Neural cell (in vitro differentiated cells): ENCODE results near the gene MED29. TPM values are rescaled to one million over a fixed set of nuclear protein-coding genes. Genes with fewer than 3 reads are reported as not detected.

Experiments
- H2AFZ ChIP-seq: fragments of 200-600, 300-800 bp; sonication (generic), shearing (Covaris generic); 2 replicates; pipeline ENCODE4 v1.6.0; 2014; ENCODE audit warnings: low read depth, mild to moderate bottlenecking, antibody characterized with exemption, low read length, moderate library complexity
- H3F3A ChIP-seq: fragments of 200-600 bp; shearing (Covaris generic); 2 replicates; pipeline ENCODE4 v1.6.1; 2016; ENCODE audit warnings: mild to moderate bottlenecking, moderate library complexity, mixed read lengths, antibody characterized with exemption, low read length; ENCODE audit not compliant: insufficient read depth, poor library complexity, severe bottlenecking
- H3K27ac ChIP-seq: fragments of 200-600, 300-800 bp; sonication (generic), shearing (Covaris generic); 2 replicates; pipeline ENCODE4 v1.5.1; 2014; ENCODE audit warnings: mild to moderate bottlenecking, low read length, moderate library complexity
- H3K27me3 ChIP-seq: fragments of 300-800, 200-600 bp; sonication (generic), shearing (Covaris generic); 2 replicates; pipeline ENCODE4 v1.6.0; 2014; ENCODE audit warnings: mild to moderate bottlenecking, low read depth, low read length, moderate library complexity; ENCODE audit not compliant: insufficient read depth
- H3K36me3 ChIP-seq: fragments of 300-800, 200-600 bp; sonication (generic), shearing (Covaris generic); 2 replicates; pipeline ENCODE4 v1.5.1; 2014; ENCODE audit warnings: mild to moderate bottlenecking, antibody characterized with exemption, low read length, moderate library complexity; ENCODE audit not compliant: insufficient read depth
- H3K4me2 ChIP-seq: fragments of 300-800, 200-600 bp; sonication (generic), shearing (Covaris generic); 2 replicates; pipeline ENCODE4 v1.6.0; 2014; ENCODE audit warnings: mild to moderate bottlenecking, low read length
- H3K4me3 ChIP-seq: fragments of 300-800, 200-600 bp; sonication (generic), shearing (Covaris generic); 2 replicates; pipeline ENCODE4 v1.5.1; 2014; ENCODE audit warnings: mild to moderate bottlenecking, low read length, moderate library complexity
- H3K79me2 ChIP-seq: fragments of 200-600 bp; shearing (Covaris generic); replicated peaks from 2 replicates; pipeline ENCODE4 v1.6.0; 2014; ENCODE audit warnings: mild to moderate bottlenecking, low read length, moderate library complexity; ENCODE audit not compliant: insufficient read depth
- H3K9ac ChIP-seq: fragments of 300-800, 200-600 bp; sonication (generic), shearing (Covaris generic); 2 replicates; pipeline ENCODE4 v1.6.1; 2016; ENCODE audit warnings: mild to moderate bottlenecking, low read length, mixed read lengths
- H3K9me2 ChIP-seq: fragments of 200-600 bp; shearing (Covaris generic); 2 replicates; pipeline ENCODE4 v1.6.1; 2016; ENCODE audit warnings: mild to moderate bottlenecking, low read length, mixed read lengths; ENCODE audit not compliant: insufficient read depth
- H3K9me3 ChIP-seq: fragments of 200-600, 300-800 bp; sonication (generic), shearing (Covaris generic); 2 replicates; pipeline ENCODE4 v1.6.1; 2016; ENCODE audit warnings: mild to moderate bottlenecking, mixed run types, low read length, moderate library complexity, mixed read lengths
- H4K20me1 ChIP-seq: fragments of 200-600 bp; shearing (Covaris generic); 2 replicates; pipeline ENCODE4 v1.6.1; 2016; ENCODE audit warnings: mild to moderate bottlenecking, mixed run types; ENCODE audit not compliant: insufficient read depth
- CTCF ChIP-seq: fragments of 450-650 bp; IDR thresholded peaks from 2 replicates; pipeline ENCODE4 v1.5.1; 2014; ENCODE audit warnings: antibody characterized with exemption, mild to moderate bottlenecking, moderate library complexity; ENCODE audit not compliant: poor library complexity, severe bottlenecking
- EP300 ChIP-seq: fragments of 450-650 bp; conservative IDR thresholded peaks from 2 replicates; pipeline ENCODE4 v1.6.1; 2014; ENCODE audit warnings: antibody characterized with exemption, mild to moderate bottlenecking, moderate library complexity; ENCODE audit not compliant: poor library complexity, severe bottlenecking
- EZH2 ChIP-seq: fragments of 200-600, 300-800 bp; shearing (Covaris generic), sonication (generic); IDR thresholded peaks from 2 replicates; pipeline ENCODE4 v1.6.1; 2014; ENCODE audit warnings: antibody characterized with exemption, low read length, borderline replicate concordance, mild to moderate bottlenecking; ENCODE audit not compliant: insufficient read depth, poor library complexity, severe bottlenecking
- MXI1 ChIP-seq: fragments of 450-650 bp; conservative IDR thresholded peaks from 2 replicates; pipeline ENCODE4 v1.6.1; 2014; ENCODE audit warnings: antibody characterized with exemption, mild to moderate bottlenecking; ENCODE audit not compliant: poor library complexity, severe bottlenecking
- POLR2AphosphoS5 ChIP-seq: IDR thresholded peaks from 2 replicates; pipeline ENCODE4 v1.6.1; 2012
- RAD21 ChIP-seq: fragments of 450-650 bp; conservative IDR thresholded peaks from 2 replicates; pipeline ENCODE4 v1.6.1; 2014; ENCODE audit warnings: antibody characterized with exemption, mild to moderate bottlenecking, moderate library complexity
- REST ChIP-seq: IDR thresholded peaks from 2 replicates; pipeline ENCODE4 v1.6.1; 2012; ENCODE audit warnings: borderline replicate concordance
- SMC3 ChIP-seq: fragments of 450-650 bp; conservative IDR thresholded peaks from 2 replicates; pipeline ENCODE4 v1.6.1; 2014; ENCODE audit warnings: antibody characterized with exemption, mild to moderate bottlenecking, moderate library complexity; ENCODE audit not compliant: poor library complexity
- TAF1 ChIP-seq: IDR thresholded peaks from 2 replicates; pipeline ENCODE4 v1.6.1; 2012; ENCODE audit warnings: low read depth
- polyA plus RNA-seq: library from polyadenylated mRNA; depleted of rRNA; stranded (reverse); fragments of >200 nt; gene quantifications from 2 replicates; pipeline ENCODE4 v1.2.3, GENCODE V29; 2014

The MED29 gene
- polyA plus RNA-seq, 1 donor from 2014 or later, result 39.5 TPM

- Histone ChIP-seq H3K27me3 (peaks cover 52% of the 10 kb centered on the region), H3K4me3 (peak overlapping the region; percentile 58), H4K20me1 (no peaks in the 10 kb centered on the region), H3K27ac (no peak overlapping the region), H3K4me2 (no peak overlapping the region), H3K79me2 (no peaks in the 10 kb centered on the region), H3K36me3 (no peaks in the 10 kb centered on the region), H3K9me2 (no peaks in the 10 kb centered on the region), H3K9ac (no peak overlapping the region), H3K9me3 (no peaks in the 10 kb centered on the region), H3F3A (no peaks in the 10 kb centered on the region), H2AFZ (no peak overlapping the region)
- no peak for TF ChIP-seq EZH2
- no peak for TF ChIP-seq EP300
- no peak for TF ChIP-seq POLR2AphosphoS5
- TF ChIP-seq MXI1, result no peak
These were observed 16.2 kb downstream of the MED29 start for GRCh38 chr19:39407410-39407659.

- Histone ChIP-seq H3K27ac (no peak overlapping the region), H3K36me3 (no peaks in the 10 kb centered on the region), H3K9me2 (no peaks in the 10 kb centered on the region), H3K9ac (no peak overlapping the region), H4K20me1 (no peaks in the 10 kb centered on the region), H3K4me3 (no peak overlapping the region), H2AFZ (no peak overlapping the region), H3K79me2 (no peaks in the 10 kb centered on the region), H3F3A (no peaks in the 10 kb centered on the region), H3K4me2 (no peak overlapping the region), H3K9me3 (no peaks in the 10 kb centered on the region), H3K27me3 (peaks cover 52% of the 10 kb centered on the region)
- TF ChIP-seq POLR2AphosphoS5 (no peak), EP300 (no peak), CTCF (no peak), RAD21 (no peak), EZH2 (no peak), SMC3 (no peak), REST (no peak), MXI1 (no peak), TAF1 (no peak)
These were observed 16.6 kb downstream of the MED29 start for GRCh38 chr19:39407660-39408391.
